Activated naive CD4-positive, alpha-beta T cell treated with anti-CD3 and anti-CD28 coated beads for 36 hours (primary cell): ENCODE data around the gene HSPG2. TPM values are rescaled to one million over a fixed set of nuclear protein-coding genes. Genes with fewer than 3 reads are reported as not detected.

Experiments
- CTCF ChIA-PET: fragments of 350-600 bp; sonication (Branson Sonifier 250); formaldehyde crosslinking; loops from one replicate; lab custom pipeline; 2021; ENCODE audit warnings: antibody characterized with exemption; lab: Charles Lee
- DNase-seq: peaks from one replicate; pipeline ENCODE4 v3.0.0-alpha.2; 2020
- H3K27ac Mint-ChIP-seq: one replicate; pipeline ENCODE4 v1.8.0; 2021; ENCODE audit warnings: mild to moderate bottlenecking, mixed read lengths
- H3K27me3 Mint-ChIP-seq: one replicate; pipeline ENCODE4 v1.8.0; 2021; ENCODE audit warnings: low read depth, mixed read lengths
- H3K36me3 Mint-ChIP-seq: one replicate; pipeline ENCODE4 v1.8.0; 2021; ENCODE audit warnings: low read depth, mixed read lengths
- H3K4me1 Mint-ChIP-seq: one replicate; pipeline ENCODE4 v1.8.0; 2021; ENCODE audit warnings: low read depth, mixed read lengths
- H3K4me3 Mint-ChIP-seq: one replicate; pipeline ENCODE4 v1.8.0; 2021; ENCODE audit warnings: mild to moderate bottlenecking, moderate library complexity, mixed read lengths
- H3K9me3 Mint-ChIP-seq: one replicate; pipeline ENCODE4 v1.8.0; 2021; ENCODE audit warnings: mixed read lengths
- intact Hi-C: fragments of 100-400 bp; cut with micrococcal nuclease; formaldehyde crosslinking; loops from one replicate; pipeline ENCODE4 v1.15.1; 2023
- total RNA-seq, 2 experiments: library from RNA; stranded (reverse); gene quantifications; one replicate each; pipeline ENCODE4 v1.2.3, GENCODE V29; 2021

HSPG2 gene
- total RNA-seq, 2 experiments from 2014 or later, result 4.5 to 4.9 TPM

DNA sequence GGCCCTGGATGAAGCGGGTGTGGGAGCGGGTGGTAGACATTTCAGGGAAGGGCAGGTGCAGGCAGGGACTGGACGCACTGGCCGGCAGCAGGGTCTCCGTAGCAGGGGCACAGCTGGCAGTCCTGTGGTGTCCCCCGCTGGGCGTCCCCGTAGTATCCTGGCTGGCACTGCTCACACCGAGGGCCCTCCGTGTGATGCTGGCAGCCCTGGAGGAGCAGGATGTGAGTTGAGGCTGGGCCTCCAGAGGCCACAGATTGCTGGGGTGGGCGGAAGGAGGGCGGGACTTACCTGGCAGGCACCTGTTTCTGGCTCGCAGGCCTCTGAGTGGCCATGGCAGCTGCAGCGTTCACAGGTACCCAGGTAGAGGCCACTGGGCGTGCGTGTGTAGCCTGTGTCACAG lies 62.8 kb downstream of the HSPG2 start:
- no peak for DNase-seq
- H3K27me3 Mint-ChIP-seq, result no peaks in the 10 kb centered on the region
- H3K36me3 Mint-ChIP-seq, result no peaks in the 10 kb centered on the region
- H3K9me3 Mint-ChIP-seq, result no peaks in the 10 kb centered on the region
- no peaks in the 10 kb centered on the region for H3K4me1 Mint-ChIP-seq
- CTCF ChIA-PET, result no interaction called here
- H3K4me3 Mint-ChIP-seq, result no peak overlapping the region
- H3K27ac Mint-ChIP-seq, result no peak overlapping the region
- intact Hi-C loops, result no loop called here

DNA sequence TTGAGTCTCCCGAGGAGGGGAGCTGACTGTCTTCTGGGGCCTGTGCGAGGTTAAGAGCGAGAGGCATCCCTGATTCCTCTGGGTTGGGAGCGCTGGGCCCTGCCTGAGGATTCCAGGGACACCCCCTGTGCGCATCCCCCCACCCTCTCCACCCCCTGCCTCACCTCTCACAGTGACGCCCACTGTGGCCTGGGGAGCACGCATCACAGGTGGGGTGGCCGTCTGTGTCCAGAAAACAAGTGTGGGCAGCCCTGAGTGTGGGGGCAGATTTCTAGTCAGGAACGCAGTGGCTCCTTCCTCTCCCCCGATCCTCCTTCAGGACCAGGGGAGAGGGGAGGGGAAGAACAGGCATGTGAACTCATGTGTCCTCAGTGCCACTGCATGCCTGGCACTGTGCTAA lies 63.3 kb downstream of the HSPG2 start:
- intact Hi-C loops, result no loop called here
- no peak for DNase-seq
- no peak overlapping the region for H3K4me3 Mint-ChIP-seq
- no peak overlapping the region for H3K27ac Mint-ChIP-seq
- no peaks in the 10 kb centered on the region for H3K4me1 Mint-ChIP-seq
- no peaks in the 10 kb centered on the region for H3K36me3 Mint-ChIP-seq
- no peaks in the 10 kb centered on the region for H3K9me3 Mint-ChIP-seq
- H3K27me3 Mint-ChIP-seq, result no peaks in the 10 kb centered on the region
- CTCF ChIA-PET, result no interaction called here

DNA sequence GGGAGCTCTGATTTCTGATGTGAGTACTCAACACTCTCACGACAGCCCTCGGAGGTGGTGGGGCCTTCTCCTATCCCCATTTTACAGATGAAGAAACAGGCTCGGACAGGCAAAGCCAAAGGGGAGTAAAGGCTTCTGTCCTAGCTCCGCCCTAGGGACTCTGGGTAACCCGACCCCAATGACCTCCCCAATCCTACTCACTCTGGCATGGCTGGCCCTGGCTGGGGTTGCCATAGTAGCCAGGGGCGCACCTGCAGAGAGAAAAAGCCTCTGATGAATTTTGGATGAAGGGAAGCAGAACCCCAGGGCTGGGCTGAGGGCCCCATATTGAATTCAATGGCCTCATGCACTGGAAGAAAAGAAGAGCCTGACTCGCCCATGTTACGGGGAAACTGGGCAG lies 63.9 kb downstream of the HSPG2 start:
- Mint-ChIP-seq H3K9me3 (no peaks in the 10 kb centered on the region), H3K4me1 (no peaks in the 10 kb centered on the region), H3K27ac (no peak overlapping the region), H3K4me3 (no peak overlapping the region), H3K27me3 (no peaks in the 10 kb centered on the region), H3K36me3 (no peaks in the 10 kb centered on the region)
- CTCF ChIA-PET, result no interaction called here
- intact Hi-C loops, result no loop called here
- no peak for DNase-seq

DNA sequence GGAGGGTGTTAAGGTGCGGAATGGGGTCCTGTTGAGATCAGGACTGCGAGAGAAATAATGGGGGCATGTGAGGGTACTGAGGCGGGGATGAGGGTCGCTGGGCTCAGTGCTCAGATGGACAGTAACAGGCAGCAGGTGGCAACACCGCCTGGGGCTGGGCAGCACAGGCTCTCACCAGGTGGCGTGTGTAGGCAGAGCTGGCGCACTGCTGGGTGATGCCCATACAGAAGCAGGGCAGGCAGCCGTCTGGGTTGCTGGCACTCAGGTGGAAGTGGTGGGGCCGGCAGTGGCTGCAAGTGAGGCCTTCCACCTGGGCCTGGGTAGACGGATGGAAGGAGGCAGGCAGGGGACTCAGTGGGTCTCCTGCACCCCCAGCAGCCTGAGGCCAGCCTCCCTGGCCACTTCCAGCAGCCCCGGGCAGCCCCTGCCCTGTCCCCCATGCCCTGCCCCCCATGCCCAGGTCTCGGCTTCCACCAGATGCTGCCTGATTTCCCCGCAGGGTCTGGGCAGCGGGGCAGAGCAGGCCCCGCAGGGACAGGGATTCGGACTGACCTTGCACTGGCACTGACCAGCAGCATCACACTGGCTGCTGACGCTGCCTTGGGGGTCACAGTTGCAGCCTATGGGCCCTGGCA lies 64.5 kb downstream of the HSPG2 start:
- H3K36me3 Mint-ChIP-seq, result no peaks in the 10 kb centered on the region
- CTCF ChIA-PET, result no interaction called here
- no peak overlapping the region for H3K27ac Mint-ChIP-seq
- no peaks in the 10 kb centered on the region for H3K27me3 Mint-ChIP-seq
- H3K4me3 Mint-ChIP-seq, result no peak overlapping the region
- no peaks in the 10 kb centered on the region for H3K9me3 Mint-ChIP-seq
- intact Hi-C loops, result no loop called here
- DNase-seq, result no peak
- H3K4me1 Mint-ChIP-seq, result no peaks in the 10 kb centered on the region

DNA sequence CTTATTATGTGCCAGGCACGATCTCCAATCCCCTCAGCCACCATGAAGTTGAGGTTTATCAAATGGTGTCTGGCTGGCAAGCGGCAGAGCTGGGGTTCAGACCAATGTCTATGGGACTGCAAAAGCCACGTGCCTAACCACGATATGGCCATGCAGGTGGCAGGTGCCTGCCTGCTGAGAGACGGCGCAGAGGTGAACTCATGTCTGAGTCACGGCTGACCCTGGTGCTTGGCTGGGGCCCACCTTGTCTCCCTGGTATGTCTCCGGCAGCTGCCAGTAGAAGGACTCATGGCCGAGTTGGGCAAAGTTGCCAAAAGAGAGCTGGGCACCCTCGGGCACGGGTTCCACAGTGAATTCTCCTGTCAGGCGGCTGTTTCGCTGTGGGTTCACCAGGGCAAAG lies 65.2 kb downstream of the HSPG2 start:
- H3K4me3 Mint-ChIP-seq, result no peak overlapping the region
- H3K4me1 Mint-ChIP-seq, result no peaks in the 10 kb centered on the region
- no peaks in the 10 kb centered on the region for H3K9me3 Mint-ChIP-seq
- DNase-seq, result no peak
- intact Hi-C loops, result no loop called here
- no peaks in the 10 kb centered on the region for H3K27me3 Mint-ChIP-seq
- H3K36me3 Mint-ChIP-seq, result no peaks in the 10 kb centered on the region
- no peak overlapping the region for H3K27ac Mint-ChIP-seq
- CTCF ChIA-PET, result no interaction called here

DNA sequence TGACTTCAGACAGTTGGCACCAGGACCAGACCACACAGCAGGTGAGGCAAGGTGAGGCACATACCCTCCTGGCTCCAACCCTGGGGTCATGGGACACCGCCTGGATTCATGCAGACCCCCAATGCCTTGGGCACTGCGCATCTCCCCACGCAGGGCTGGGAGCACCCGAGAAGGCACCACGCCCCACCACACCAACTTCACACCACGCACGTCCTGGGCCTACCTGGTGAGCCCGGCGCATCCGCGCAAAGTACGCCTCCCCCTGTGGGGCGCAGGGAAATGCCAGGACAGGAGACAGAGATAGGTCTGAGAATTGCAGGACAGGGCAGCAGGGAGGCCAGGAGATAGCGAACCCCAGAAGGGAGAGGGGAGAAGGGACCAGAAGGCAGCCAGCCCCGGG lies 66.5 kb downstream of the HSPG2 start:
- Mint-ChIP-seq H3K27ac (no peak overlapping the region), H3K9me3 (no peaks in the 10 kb centered on the region), H3K27me3 (no peaks in the 10 kb centered on the region), H3K4me1 (no peaks in the 10 kb centered on the region), H3K4me3 (no peak overlapping the region), H3K36me3 (no peaks in the 10 kb centered on the region)
- DNase-seq, result no peak
- intact Hi-C loops, result no loop called here
- CTCF ChIA-PET, result no interaction called here

DNA sequence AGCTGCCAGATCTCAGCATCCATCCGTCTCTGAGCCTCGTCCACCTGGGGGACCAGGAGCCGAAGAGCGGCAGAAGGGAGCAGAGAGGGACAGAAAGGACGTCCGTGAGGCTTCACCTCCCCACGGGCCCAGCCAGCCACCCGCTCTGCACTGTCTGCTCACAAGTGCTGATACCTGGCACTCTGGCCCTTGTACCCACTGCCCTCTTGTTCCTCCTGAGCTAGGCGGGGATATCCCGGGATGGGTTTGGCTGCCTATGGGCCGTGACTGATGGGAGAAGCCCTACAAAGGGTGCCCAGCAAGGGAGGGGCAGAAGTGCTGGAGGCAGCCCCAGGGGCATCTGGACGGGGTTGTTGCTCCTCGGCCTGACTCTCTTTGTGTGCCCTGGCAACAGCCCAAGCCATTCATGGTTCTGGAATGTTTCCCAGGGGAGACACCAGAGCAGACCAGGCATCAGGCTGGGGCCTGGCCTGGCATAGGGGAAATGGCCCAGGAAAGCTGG lies 67.4 kb downstream of the HSPG2 start:
- CTCF ChIA-PET, result interaction anchor here (0.6 kb wide), 1 partner anchor 166 kb away, joined by 5 read pairs; no protein-coding TSS in a partner anchor
- Mint-ChIP-seq H3K4me1 (no peaks in the 10 kb centered on the region), H3K36me3 (no peaks in the 10 kb centered on the region), H3K9me3 (no peaks in the 10 kb centered on the region), H3K27me3 (no peaks in the 10 kb centered on the region), H3K27ac (no peak overlapping the region), H3K4me3 (no peak overlapping the region)
- no peak for DNase-seq
- intact Hi-C loops, result no loop called here

DNA sequence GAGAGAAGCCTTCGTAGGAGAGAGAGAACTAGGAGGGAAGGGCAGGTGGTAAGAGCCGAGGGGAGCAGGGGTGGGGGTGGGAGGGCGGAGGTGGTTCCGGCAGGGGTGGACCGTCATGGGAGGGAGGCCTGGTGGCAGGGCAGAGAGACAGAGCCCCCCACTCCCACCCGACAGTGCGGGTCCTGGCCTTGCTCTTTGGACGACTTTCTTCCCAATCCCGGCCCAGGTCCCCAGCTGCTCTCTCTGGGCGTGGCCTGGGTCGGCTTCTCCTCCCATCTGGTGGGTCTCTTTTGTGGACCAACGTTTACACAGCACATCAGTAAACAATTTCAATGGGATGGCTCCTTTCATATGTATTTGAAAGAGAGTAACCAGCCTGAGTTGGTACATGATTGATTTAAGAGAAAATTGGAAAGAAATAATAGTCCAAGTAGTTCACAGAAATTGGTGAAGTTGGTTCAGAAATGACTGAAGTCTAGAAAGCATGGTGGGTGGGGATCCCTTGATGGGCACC lies 68.1 kb downstream of the HSPG2 start:
- Mint-ChIP-seq H3K4me3 (no peak overlapping the region), H3K9me3 (no peaks in the 10 kb centered on the region), H3K36me3 (no peaks in the 10 kb centered on the region), H3K4me1 (no peaks in the 10 kb centered on the region), H3K27me3 (no peaks in the 10 kb centered on the region), H3K27ac (no peak overlapping the region)
- intact Hi-C loops, result no loop called here
- DNase-seq, result no peak
- CTCF ChIA-PET, result no interaction called here

DNA sequence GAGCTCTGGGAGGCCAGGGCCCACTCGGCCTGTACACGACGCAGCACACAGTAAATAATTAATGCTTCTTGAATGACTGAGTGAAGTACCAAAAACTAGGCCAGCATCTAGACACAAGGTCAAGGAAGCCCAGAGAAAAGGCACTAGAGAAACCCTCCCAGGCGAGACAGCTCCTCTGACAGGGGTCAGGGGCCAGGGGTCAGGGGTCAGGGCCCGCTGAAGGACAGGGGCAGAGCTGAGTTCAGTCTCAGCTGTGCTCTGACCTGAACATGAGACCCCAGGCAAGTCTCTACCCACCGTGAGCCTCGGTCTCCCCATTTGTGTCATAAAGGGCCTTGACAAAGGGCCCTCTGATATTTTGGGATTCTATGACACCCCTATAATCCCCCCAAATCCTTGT lies 68.6 kb downstream of the HSPG2 start:
- CTCF ChIA-PET, result no interaction called here
- H3K9me3 Mint-ChIP-seq, result no peaks in the 10 kb centered on the region
- no peak overlapping the region for H3K27ac Mint-ChIP-seq
- H3K4me3 Mint-ChIP-seq, result no peak overlapping the region
- H3K27me3 Mint-ChIP-seq, result no peaks in the 10 kb centered on the region
- no peaks in the 10 kb centered on the region for H3K4me1 Mint-ChIP-seq
- H3K36me3 Mint-ChIP-seq, result no peaks in the 10 kb centered on the region
- intact Hi-C loops, result no loop called here
- no peak for DNase-seq

DNA sequence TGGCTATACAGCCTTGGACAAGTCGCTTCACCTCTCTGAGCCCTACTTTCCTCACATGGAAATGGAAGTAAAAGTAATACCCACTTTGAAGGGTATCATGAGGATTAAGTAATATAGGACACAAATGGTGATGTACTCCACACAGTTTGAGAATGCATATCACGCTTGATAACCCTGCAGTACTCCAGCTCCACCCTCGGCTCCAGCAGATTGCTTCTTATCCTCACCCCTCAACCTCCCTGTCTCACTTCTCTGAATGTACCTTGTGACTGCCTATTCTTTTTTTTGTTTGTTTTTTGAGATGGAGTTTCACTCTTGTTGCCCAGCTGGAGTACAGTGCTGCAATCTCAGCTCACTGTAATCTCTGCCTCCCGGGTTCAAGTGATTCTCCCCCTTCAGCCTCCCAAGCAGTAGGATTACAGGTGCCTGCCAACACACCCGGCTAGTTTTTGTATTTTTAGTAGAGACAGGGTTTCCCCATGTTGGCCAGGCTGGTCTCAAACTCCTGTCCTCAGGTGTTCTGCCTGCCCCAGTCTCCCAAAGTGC lies 69.6 kb downstream of the HSPG2 start:
- no peak for DNase-seq
- H3K9me3 Mint-ChIP-seq, result no peaks in the 10 kb centered on the region
- no peak overlapping the region for H3K4me3 Mint-ChIP-seq
- CTCF ChIA-PET, result interaction anchor here (0.6 kb wide), 2 partner anchors 25 to 1048 kb away, joined by 3 read pairs; no protein-coding TSS in a partner anchor
- no peaks in the 10 kb centered on the region for H3K27me3 Mint-ChIP-seq
- no peak overlapping the region for H3K27ac Mint-ChIP-seq
- H3K36me3 Mint-ChIP-seq, result no peaks in the 10 kb centered on the region
- H3K4me1 Mint-ChIP-seq, result no peaks in the 10 kb centered on the region
- intact Hi-C loops, result no loop called here

DNA sequence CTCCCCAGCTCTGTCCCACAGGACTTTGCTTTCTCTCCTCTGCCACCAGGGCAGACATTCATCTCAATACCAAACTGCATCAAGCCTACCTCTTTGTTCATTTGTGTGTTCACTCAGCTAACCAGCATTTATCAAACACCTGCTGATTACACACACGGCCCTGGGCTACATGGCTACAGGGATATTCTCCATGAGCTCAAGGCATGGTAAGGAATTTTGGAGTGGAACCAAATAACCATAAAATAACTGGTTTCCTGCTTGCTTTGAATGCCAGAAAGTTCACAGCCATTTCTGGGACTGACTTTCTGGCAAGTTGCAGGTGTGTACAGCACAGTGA lies 70.4 kb downstream of the HSPG2 start:
- Mint-ChIP-seq H3K36me3 (peaks cover 4% of the 10 kb centered on the region), H3K4me3 (no peak overlapping the region), H3K9me3 (no peaks in the 10 kb centered on the region), H3K27ac (no peak overlapping the region), H3K27me3 (no peaks in the 10 kb centered on the region), H3K4me1 (no peaks in the 10 kb centered on the region)
- intact Hi-C loops, result no loop called here
- CTCF ChIA-PET, result no interaction called here
- DNase-seq, result no peak

DNA sequence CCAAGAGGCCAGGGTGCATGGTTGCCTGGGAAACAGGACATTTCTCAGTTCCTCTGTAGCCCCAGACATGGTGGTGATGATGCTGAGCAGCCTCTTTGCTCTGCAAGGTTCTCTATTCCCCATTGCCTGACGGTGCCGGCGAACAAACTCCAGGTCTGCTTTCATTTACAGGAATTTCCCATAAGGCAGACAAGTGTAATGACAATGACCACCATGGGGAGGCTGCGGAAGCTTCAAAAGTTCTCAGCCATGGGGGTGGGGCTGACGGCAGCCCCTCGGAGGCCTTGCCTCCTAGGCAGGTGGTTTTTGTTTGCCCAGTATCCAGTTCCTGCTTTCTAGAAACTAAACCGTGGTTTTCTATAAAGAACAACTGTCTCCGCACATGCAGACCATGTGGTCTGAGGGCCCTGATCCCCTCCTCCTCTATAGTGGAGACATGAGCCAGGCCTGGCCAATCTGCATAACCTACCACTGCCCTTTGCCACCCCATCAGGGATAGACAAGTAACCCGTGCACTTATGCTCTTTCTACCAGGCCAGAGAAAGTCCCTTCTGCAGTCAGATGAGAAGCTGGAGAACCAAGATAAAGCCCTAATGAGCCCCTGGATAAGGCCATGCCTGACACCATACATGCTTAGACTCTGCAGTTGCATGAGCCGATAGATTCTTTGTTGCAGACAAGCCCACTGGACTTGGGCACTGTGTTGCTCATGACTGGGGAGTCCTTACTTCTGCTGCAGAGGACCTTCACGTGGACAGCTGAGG lies 71.0 kb downstream of the HSPG2 start:
- intact Hi-C loops, result no loop called here
- CTCF ChIA-PET, result no interaction called here

DNA sequence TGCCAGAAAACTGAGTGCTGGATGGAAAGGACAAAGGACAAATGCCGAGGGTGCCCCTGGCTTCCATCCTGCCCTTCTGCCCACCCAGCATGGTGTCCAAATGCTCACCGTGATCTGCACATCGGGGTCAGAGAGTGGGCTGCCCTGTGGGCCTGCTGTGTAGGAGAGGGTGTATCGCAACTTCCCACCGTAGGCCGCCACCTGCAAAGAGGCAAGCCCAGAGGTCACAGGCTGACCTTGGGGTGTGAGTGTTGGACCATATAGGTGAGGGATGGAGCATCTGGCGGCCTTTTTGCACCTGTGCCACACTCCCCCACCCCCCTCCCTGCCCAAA lies 71.5 kb downstream of the HSPG2 start:
- H3K9me3 Mint-ChIP-seq, result no peaks in the 10 kb centered on the region
- H3K36me3 Mint-ChIP-seq, result peaks cover 4% of the 10 kb centered on the region
- intact Hi-C loops, result no loop called here
- no peaks in the 10 kb centered on the region for H3K4me1 Mint-ChIP-seq
- H3K27me3 Mint-ChIP-seq, result no peaks in the 10 kb centered on the region
- H3K4me3 Mint-ChIP-seq, result no peak overlapping the region
- CTCF ChIA-PET, result no interaction called here
- H3K27ac Mint-ChIP-seq, result no peak overlapping the region
- no peak for DNase-seq

More for the DNA sequence above, 71.0 kb downstream of the HSPG2 start:
- DNase-seq, result no peak
- Mint-ChIP-seq H3K36me3 (peaks cover 4% of the 10 kb centered on the region), H3K9me3 (no peaks in the 10 kb centered on the region), H3K27ac (no peak overlapping the region), H3K4me3 (no peak overlapping the region), H3K27me3 (no peaks in the 10 kb centered on the region), H3K4me1 (no peaks in the 10 kb centered on the region)
